ENCODE data around the gene NSD1.

DNA sequence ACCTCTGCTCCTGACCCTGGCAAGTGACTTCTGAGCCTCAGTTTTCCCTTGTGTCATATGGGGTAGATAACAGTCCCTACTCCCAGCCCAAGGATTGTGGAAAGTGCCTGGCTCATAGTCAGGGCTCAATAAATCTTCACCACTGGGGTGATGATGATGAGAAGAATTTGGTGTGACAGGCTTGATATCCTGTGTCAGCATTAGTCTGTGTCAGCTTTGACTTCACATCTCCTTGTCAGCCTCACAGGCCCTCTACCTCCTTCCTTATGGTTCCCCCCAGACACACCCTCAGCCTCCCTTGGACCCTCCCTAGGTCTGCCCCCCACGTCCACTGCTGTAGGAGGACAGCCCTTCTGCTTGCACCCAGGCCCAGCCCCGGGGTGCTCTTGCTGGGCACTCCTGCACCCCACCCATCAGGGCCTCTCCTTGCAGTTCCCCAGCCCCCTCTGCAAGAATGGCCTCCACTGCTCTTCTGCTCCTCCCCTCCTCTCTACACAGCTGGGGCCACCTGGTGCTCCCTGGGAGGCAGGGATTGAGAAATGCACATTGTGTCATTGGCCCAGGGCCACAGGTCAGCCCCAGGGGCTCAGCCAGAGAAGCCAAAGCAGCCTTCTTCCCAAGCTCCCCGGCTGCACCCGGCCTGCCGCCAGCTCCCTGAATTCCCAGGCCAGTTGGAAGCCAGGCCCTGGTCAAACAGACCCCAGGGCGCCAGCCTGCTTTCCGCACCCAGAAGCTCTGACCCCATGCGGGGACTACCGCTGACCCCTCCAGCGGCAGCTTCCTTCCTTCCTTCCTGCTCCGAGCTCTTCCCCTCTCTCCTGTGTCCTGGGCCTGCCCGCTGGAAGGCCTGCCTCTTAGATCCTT, 39.1 kb upstream of the NSD1 start:
- TF ChIP-seq CTCF (IDR thresholded peaks at IDR 0.05) = no peak
- TF ChIP-seq POLR2A (IDR thresholded peaks at IDR 0.05) = no peak

Data from sigmoid colon (tissue), 3 donors.